RWPE1 (cell line): Measurements from ENCODE around the gene RCAN1.

ENCODE experiments used
- CTCF ChIA-PET: fragments of 350-600 bp; sonication (Branson Sonifier 250); formaldehyde crosslinking; extraction: SDS; loops from one replicate; lab custom pipeline; 2021; lab: Yijun Ruan, JAX
- POLR2A ChIA-PET: fragments of 400-600 bp; formaldehyde crosslinking; extraction: SDS; loops from one replicate; lab custom pipeline; 2020; ENCODE audit warnings: antibody characterized with exemption; ENCODE audit not compliant: low non-redundant PET; lab: Yijun Ruan, JAX
- DNase-seq: peaks from one replicate; pipeline ENCODE4 v3.0.0; 2012; ENCODE audit warnings: low spot score
- H3K27ac ChIP-seq: fragments of 450-650 bp; 2 replicates; pipeline ENCODE4 v1.5.1; 2017
- TF ChIP-seq, protein P1 (sequence below): fragments of 450-650 bp; conservative IDR thresholded peaks from 2 replicates; pipeline ENCODE4 v1.5.1; 2017; ENCODE audit warnings: low read depth, mild to moderate bottlenecking

The RCAN1 gene

DNA sequence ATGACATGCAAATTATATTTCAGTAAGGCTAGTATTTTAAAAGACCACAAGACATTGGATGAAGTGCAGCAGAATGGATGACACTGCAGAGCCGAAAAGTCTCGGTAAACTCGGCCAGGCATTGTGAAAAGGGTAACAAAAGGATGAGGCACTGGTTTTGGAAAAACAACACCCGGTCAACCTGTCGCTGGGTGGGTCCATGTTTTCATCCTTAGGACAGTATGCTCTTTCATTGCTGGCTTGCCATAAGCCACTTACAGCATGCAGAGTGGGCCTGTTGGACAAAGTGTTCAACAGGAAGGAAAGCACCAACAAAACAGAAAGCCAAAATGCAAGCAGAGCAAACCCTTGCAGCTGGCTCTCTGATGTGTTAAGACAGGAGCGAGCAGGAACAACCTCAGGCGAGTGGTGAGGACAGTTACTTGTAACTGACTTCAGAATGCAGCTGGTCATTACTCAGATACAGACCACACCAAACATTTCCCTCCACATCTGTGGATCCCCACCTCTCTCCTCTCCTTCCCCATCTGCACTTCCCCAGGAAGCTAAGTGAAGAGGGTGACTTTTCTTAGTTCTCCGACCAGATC lies 2.9 kb upstream of the RCAN1 start:
- TF ChIP-seq, protein P1, sequence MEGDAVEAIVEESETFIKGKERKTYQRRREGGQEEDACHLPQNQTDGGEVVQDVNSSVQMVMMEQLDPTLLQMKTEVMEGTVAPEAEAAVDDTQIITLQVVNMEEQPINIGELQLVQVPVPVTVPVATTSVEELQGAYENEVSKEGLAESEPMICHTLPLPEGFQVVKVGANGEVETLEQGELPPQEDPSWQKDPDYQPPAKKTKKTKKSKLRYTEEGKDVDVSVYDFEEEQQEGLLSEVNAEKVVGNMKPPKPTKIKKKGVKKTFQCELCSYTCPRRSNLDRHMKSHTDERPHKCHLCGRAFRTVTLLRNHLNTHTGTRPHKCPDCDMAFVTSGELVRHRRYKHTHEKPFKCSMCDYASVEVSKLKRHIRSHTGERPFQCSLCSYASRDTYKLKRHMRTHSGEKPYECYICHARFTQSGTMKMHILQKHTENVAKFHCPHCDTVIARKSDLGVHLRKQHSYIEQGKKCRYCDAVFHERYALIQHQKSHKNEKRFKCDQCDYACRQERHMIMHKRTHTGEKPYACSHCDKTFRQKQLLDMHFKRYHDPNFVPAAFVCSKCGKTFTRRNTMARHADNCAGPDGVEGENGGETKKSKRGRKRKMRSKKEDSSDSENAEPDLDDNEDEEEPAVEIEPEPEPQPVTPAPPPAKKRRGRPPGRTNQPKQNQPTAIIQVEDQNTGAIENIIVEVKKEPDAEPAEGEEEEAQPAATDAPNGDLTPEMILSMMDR: no peak
- H3K27ac ChIP-seq: no peak overlapping the region
- ChIA-PET CTCF (interaction anchor here (0.6 to 1.3 kb wide), 3 partner anchors 13 to 373 kb away, joined by 3 to 4 read pairs (median 3); no protein-coding TSS in a partner anchor), POLR2A (no interaction called here)
- no peak for DNase-seq

DNA sequence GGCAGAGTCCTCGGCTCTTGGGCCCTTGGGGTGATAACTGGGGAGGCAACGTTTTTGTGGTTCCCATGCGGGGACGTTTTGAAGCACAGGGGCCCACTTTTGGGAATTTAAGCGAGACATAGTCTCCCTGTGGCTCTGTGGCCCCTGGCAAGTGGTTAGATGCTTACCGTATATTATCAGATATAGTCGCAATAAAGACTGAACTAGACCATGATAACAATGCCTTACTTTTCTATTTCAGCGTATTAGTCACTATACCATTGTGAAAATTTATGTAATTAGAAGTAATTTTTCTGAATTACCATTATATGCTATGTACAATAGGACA lies 538 bp upstream of the RCAN1 start:
- CTCF ChIA-PET: interaction anchor here (1.7 kb wide), 1 partner anchor 16 kb away, joined by 6 read pairs; no protein-coding TSS in a partner anchor
- DNase-seq: no peak
- peak overlapping the region; percentile 72 for H3K27ac ChIP-seq
- TF ChIP-seq, protein P1: no peak
- POLR2A ChIA-PET: no interaction called here

DNA sequence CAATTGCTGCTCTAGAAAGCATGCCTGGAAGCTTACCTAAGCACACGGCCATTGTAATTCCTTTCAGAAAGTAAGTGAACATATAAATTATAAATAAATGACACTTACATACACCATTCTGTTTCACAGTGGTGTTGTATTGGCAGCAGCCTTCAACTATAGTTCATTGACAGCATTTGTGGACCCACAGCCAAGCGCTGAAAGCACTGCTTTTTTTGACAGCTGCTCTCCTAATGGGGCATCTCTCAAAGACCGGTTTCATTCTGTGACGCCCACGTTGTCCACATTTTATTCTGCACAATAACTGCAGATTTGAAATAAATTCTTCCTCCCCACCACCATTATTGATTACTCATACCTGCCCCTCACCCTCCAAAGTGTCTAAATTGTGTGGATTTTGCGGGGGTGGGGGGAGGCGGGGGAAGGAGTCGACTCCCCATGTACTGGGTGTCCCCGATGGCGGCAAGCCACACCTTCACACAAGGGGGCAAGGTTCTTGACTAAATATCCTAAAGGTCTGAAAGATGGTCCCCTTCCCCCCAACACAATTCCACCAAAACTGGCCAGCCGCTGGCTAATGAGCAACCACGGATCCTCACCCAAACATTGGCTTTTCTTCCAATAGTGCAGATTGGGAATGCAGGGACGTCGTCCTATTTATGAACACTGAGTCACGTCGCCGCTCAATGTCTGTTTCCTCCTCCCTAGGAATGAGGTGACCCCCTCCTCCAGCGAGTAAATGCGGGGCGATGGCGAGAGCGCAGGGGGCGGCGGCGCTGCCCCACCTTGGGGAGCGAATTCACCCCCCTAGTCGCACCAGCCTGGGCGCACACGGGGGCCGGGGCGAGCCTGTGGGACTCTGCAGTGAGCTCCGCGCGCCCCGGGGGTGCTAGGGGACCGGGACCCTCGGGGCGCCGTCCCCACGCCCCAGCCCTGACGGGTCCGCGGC lies 960 bp downstream of the RCAN1 start:
- ChIA-PET CTCF (interaction anchor here (0.5 to 1.5 kb wide), 2 partner anchors 9 to 11 kb away, joined by 3 read pairs; no protein-coding TSS in a partner anchor), POLR2A (no interaction called here)
- DNase-seq: peak; percentile 30
- TF ChIP-seq, protein P1: no peak
- peak overlapping the region; percentile 72 for H3K27ac ChIP-seq

DNA sequence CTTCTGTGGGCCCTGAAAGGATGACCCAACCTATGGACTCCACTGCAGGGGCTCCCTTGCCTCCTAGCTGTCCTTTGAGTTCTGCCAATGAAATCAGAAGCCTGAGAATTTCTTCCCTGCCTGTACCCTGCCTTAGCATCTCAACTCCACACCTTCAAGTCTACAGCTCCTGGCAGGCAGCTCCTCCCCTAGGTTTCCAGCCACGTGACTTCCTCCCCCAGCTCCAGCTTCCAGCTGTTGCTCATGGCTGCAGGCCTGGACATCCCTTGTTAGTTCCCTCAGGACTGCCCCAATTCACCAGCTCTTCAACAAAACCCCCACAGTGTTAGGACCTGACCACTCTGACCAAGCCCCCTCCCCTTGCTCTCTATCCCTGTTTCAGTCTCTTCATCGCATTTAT lies 2.4 kb downstream of the RCAN1 start:
- no peak overlapping the region for H3K27ac ChIP-seq
- TF ChIP-seq, protein P1: no peak
- DNase-seq: no peak
- CTCF ChIA-PET: interaction anchor here (0.8 to 1.7 kb wide), 3 partner anchors 8 to 250 kb away, joined by 3 to 11 read pairs (median 3); no protein-coding TSS in a partner anchor
- POLR2A ChIA-PET: no interaction called here

DNA sequence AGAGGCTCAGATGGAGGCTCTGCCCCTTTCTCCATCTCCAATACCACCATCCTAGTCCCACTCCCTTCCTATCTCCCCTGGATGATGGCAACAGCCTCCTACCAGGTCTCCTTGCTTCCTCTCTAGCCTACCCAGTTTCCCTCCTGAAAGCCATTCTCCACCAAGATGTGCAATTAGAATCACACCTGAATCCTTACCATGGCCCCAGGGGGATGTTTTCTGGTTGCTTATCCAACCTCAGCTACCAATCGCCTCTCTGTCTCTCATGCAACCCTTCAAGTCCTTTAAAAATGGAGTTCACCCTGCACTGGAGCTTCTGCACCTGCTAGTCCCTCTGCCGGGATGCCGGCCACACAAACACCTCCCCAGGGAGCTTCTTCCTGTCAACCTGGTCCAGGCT lies 2.9 kb downstream of the RCAN1 start:
- CTCF ChIA-PET: interaction anchor here (1.7 kb wide), 1 partner anchor 9 kb away, joined by 11 read pairs; no protein-coding TSS in a partner anchor
- TF ChIP-seq, protein P1: no peak
- DNase-seq: no peak
- POLR2A ChIA-PET: no interaction called here
- H3K27ac ChIP-seq: no peak overlapping the region

DNA sequence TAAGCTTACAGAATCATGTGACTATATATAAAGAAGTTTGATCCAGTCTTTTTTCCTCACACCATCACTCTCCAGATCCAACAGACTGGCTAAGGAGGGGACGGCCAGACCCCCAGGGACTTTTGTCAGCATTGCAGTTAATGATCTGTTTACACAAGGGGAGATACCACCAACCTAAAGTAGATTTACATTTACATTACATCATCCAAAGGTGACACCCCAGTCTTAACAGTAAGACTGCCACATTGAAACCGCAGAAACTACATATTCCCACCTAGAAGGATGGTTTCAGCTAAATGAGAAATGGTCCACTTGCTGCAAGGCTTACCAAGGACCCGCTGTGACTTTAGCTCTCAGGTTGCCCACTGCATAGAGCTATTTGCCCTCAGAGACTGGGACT lies 3.4 kb downstream of the RCAN1 start:
- no peak for DNase-seq
- H3K27ac ChIP-seq: no peak overlapping the region
- CTCF ChIA-PET: interaction anchor here (1.7 kb wide), 1 partner anchor 8 kb away, joined by 11 read pairs; no protein-coding TSS in a partner anchor
- POLR2A ChIA-PET: interaction anchor here (0.6 kb wide), 1 partner anchor 44 kb away, joined by 8 read pairs; no protein-coding TSS in a partner anchor
- TF ChIP-seq, protein P1: no peak
